GM18867 (cell line): ENCODE data around the gene MAN1C1.
"Not testable (repeated sequence)": the region's sequence is repeated elsewhere in the genome, so short reads cannot be mapped to it uniquely, and the experiment has no call there.

ENCODE experiments used
- ATAC-seq: cut with Tn5 transposase; IDR thresholded peaks from one replicate; pipeline ENCODE4 v1.9.1; 2021; ENCODE audit warnings: mild to moderate bottlenecking, moderate library complexity; ENCODE audit not compliant: unreplicated experiment

Gene MAN1C1

GRCh38 chr1:25731148-25731547, 114.6 kb downstream of the MAN1C1 start:
- no peak for ATAC-seq

- ATAC-seq, result no peak
These were observed 115.2 kb downstream of the MAN1C1 start for GRCh38 chr1:25731626-25732370.

GRCh38 chr1:25732821-25733220, 116.2 kb downstream of the MAN1C1 start:
- no peak for ATAC-seq

GRCh38 chr1:25733271-25733670, 116.7 kb downstream of the MAN1C1 start:
- ATAC-seq, result no peak

GRCh38 chr1:25734991-25735390, 118.4 kb downstream of the MAN1C1 start:
- not testable (repeated sequence) for ATAC-seq

GRCh38 chr1:25735956-25736529, 119.5 kb downstream of the MAN1C1 start:
- ATAC-seq, result no peak

GRCh38 chr1:25737130-25737529, 120.5 kb downstream of the MAN1C1 start:
- no peak for ATAC-seq

- no peak for ATAC-seq
These were observed 121.9 kb downstream of the MAN1C1 start for GRCh38 chr1:25738499-25738898.

- ATAC-seq, result no peak
These were observed 122.8 kb downstream of the MAN1C1 start for GRCh38 chr1:25739341-25739740.

- no peak for ATAC-seq
These were observed 123.5 kb downstream of the MAN1C1 start for GRCh38 chr1:25740071-25740470.

GRCh38 chr1:25742316-25742715, 125.7 kb downstream of the MAN1C1 start:
- no peak for ATAC-seq

GRCh38 chr1:25743164-25744139, 126.9 kb downstream of the MAN1C1 start:
- ATAC-seq, result no peak

GRCh38 chr1:25744140-25744581, 127.6 kb downstream of the MAN1C1 start:
- ATAC-seq, result no peak

- ATAC-seq, result no peak
These were observed 128.2 kb downstream of the MAN1C1 start for GRCh38 chr1:25744636-25745425.

GRCh38 chr1:25746299-25747045, 129.9 kb downstream of the MAN1C1 start:
- no peak for ATAC-seq

- no peak for ATAC-seq
These were observed 130.6 kb downstream of the MAN1C1 start for GRCh38 chr1:25747046-25747719.

- ATAC-seq, result no peak
These were observed 132.1 kb downstream of the MAN1C1 start for GRCh38 chr1:25748531-25749205.

GRCh38 chr1:25750923-25751605, 134.5 kb downstream of the MAN1C1 start:
- no peak for ATAC-seq
